ENCODE data around the gene MMP2.
A peak's percentile ranks its signal among the peaks of the same experiment; 100 is the strongest.

DNA sequence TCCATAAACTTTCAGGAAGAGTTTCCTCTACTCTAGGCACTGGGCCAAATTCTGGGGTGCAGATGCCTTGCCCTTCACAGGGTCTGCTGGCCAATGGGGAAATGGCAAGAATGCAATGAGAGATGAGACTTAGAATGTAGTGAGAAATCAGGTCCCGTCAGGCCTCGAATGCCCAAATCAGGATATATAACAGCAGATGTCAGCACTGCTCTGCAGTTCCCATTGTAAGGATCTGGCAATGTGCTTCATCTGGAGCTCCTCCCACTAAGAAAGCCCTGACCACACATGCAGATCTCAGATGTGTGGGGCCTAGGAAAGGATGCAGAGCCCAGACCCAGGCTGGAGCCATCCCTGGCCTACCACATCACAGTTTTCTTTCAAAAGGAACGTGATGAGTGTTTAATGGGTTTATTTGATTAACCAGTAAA lies 16.0 kb downstream of the MMP2 start:
- TF ChIP-seq POLR2A (IDR thresholded peaks at IDR 0.05) (no peak), POLR2AphosphoS5 (IDR thresholded peaks at IDR 0.05) (no peak)
- TF ChIP-seq, protein P1, sequence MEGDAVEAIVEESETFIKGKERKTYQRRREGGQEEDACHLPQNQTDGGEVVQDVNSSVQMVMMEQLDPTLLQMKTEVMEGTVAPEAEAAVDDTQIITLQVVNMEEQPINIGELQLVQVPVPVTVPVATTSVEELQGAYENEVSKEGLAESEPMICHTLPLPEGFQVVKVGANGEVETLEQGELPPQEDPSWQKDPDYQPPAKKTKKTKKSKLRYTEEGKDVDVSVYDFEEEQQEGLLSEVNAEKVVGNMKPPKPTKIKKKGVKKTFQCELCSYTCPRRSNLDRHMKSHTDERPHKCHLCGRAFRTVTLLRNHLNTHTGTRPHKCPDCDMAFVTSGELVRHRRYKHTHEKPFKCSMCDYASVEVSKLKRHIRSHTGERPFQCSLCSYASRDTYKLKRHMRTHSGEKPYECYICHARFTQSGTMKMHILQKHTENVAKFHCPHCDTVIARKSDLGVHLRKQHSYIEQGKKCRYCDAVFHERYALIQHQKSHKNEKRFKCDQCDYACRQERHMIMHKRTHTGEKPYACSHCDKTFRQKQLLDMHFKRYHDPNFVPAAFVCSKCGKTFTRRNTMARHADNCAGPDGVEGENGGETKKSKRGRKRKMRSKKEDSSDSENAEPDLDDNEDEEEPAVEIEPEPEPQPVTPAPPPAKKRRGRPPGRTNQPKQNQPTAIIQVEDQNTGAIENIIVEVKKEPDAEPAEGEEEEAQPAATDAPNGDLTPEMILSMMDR (IDR thresholded peaks at IDR 0.05), result peak in 3 of 6 experiments; percentile 9 to 34 (median 24)
